Naive thymus-derived CD8-positive, alpha-beta T cell (primary cell): ENCODE measurements around the gene CLK3. TPM values are rescaled to one million over a fixed set of nuclear protein-coding genes. Genes with fewer than 3 reads are reported as not detected.
"Not testable (repeated sequence)": the region's sequence is repeated elsewhere in the genome, so short reads cannot be mapped to it uniquely, and the experiment has no call there.

Experiments used
- ATAC-seq, 2 donors: fragments of 150-1000 bp; cut with Tn5 transposase in 1 of 2; sonication (Bioruptor Pico), chemical (Tn5 transposase) in 1 of 2; 1 replicate in 1 of 2; 2 replicates in 1 of 2; pipeline ENCODE4 v1.10.0; 2021; ENCODE audit warnings: mild to moderate bottlenecking in 2 of 2, moderate library complexity in 2 of 2
- POLR2A ChIA-PET: fragments of 350-600 bp; sonication (Branson Sonifier 250); formaldehyde crosslinking; loops from one replicate; lab custom pipeline; 2021; ENCODE audit warnings: antibody characterized with exemption; lab: Charles Lee
- DNase-seq, 10 donors: peaks; one replicate each; pipeline versions ENCODE4 v3.0.0 to v3.0.0-alpha.2; 2020 to 2022
- H3K27ac Mint-ChIP-seq, 10 donors: one replicate each; pipeline ENCODE4 v1.8.0; 2020 to 2022; ENCODE audit warnings: mild to moderate bottlenecking in 10 of 10, mixed read lengths in 10 of 10, moderate library complexity in 4 of 10, inconsistent platforms in 1 of 10
- H3K27me3 Mint-ChIP-seq, 5 donors: one replicate each; pipeline ENCODE4 v1.8.0; 2021 to 2022; ENCODE audit warnings: mixed read lengths in 5 of 5
- H3K36me3 Mint-ChIP-seq, 3 donors: one replicate each; pipeline ENCODE4 v1.8.0; 2020 to 2022; ENCODE audit warnings: mixed read lengths in 3 of 3, mild to moderate bottlenecking in 2 of 3, inconsistent platforms in 1 of 3
- H3K4me1 Mint-ChIP-seq, 4 donors: one replicate each; pipeline ENCODE4 v1.8.0; 2021 to 2022; ENCODE audit warnings: mixed read lengths in 4 of 4
- H3K4me3 Mint-ChIP-seq, 10 donors: one replicate each; pipeline ENCODE4 v1.8.0; 2020 to 2022; ENCODE audit warnings: mild to moderate bottlenecking in 10 of 10, mixed read lengths in 10 of 10, moderate library complexity in 6 of 10, inconsistent platforms in 1 of 10
- H3K9me3 Mint-ChIP-seq, 9 donors: one replicate each; pipeline ENCODE4 v1.8.0; 2020 to 2022; ENCODE audit warnings: mixed read lengths in 9 of 9, mild to moderate bottlenecking in 3 of 9, inconsistent platforms in 1 of 9, moderate library complexity in 1 of 9
- polyA plus RNA-seq, 3 donors: library from polyadenylated mRNA; unstranded; fragments of 300-500 nt; fragmentation: Illumina TruSeq; gene quantifications; one replicate each; pipeline ENCODE4 v1.2.3, GENCODE V29; 2021
- total RNA-seq, 8 experiments: library from RNA in 2 of 8; stranded (reverse) in 2 of 8; gene quantifications; one replicate each; pipeline ENCODE4 v1.2.3 and lab custom pipeline; 2021 to 2026

CLK3 gene
- total and polyA plus RNA-seq, 5 experiments from 2014 or later = 49.0 to 227 (median 92.8) TPM

GRCh38 chr15:74626336-74626735 is 10.7 kb downstream of the CLK3 start:
- H3K27ac Mint-ChIP-seq = peak overlapping the region; percentile 73 to 96 (median 94)
- H3K27me3 Mint-ChIP-seq = no peaks in the 10 kb centered on the region
- DNase-seq = no peak
- peak overlapping the region in 7 of 10 donors; percentile 15 to 80 (median 65) for H3K4me3 Mint-ChIP-seq
- H3K4me1 Mint-ChIP-seq = peaks cover 25 to 65% (median 51%) of the 10 kb centered on the region in 4 donors
- no peak for ATAC-seq
- POLR2A ChIA-PET = interaction anchor here (0.6 to 10.8 kb wide), 11 partner anchors 9 to 312 kb away, joined by 3 to 193 read pairs (median 5); partner anchors contain the start of genes ARID3B, CLK3, COX5A and CSK
- H3K36me3 Mint-ChIP-seq = peaks cover 0 to 83% (median 25%) of the 10 kb centered on the region in 3 donors
- no peaks in the 10 kb centered on the region for H3K9me3 Mint-ChIP-seq

DNA sequence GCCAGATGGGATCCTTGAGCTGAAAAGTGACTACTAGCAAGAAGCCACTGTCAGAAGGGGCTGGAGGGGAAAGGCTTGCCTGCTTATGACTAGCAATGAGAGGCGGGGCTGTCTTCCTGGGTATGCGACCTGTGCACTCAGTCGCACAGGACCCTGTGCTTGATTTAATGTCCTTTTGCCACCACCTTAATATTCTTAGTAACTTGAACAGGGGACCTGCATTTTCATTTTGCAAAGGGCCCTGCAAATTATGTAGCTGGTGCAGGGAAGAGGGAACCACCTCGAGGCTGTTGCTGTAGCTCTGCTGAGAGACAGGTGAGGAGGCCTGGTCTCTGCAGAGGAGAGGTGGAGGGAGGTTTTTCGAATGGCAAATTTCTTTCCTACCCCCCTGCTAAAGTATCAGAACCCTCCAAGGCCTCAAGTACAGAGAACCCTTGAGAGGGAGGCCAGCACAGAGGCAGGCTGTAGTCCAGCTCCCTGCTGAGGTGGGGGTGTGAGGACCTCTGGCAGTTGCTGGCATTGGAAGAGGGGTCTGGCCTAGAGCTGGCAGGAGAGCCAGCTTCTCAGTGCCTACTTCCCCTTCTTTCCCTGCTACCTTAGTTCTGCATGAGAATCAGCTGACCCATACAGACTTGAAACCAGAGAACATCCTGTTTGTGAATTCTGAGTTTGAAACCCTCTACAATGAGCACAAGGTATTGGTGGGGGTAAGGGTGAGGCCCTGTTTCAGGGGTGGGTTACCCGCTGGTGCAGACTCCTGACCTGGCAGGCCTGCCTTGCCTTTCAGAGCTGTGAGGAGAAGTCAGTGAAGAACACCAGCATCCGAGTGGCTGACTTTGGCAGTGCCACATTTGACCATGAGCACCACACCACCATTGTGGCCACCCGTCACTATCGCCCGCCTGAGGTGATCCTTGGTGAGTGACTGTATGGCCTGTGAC is 11.4 kb downstream of the CLK3 start:
- peak overlapping the region; percentile 47 to 80 (median 68) for H3K4me3 Mint-ChIP-seq
- peak in 4 of 10 donors; percentile 27 to 65 (median 51) for DNase-seq
- H3K27ac Mint-ChIP-seq = peak overlapping the region; percentile 88 to 96 (median 94)
- H3K4me1 Mint-ChIP-seq = peaks cover 26 to 64% (median 52%) of the 10 kb centered on the region in 4 donors
- peaks cover 0 to 80% (median 22%) of the 10 kb centered on the region in 3 donors for H3K36me3 Mint-ChIP-seq
- no peaks in the 10 kb centered on the region for H3K27me3 Mint-ChIP-seq
- no peaks in the 10 kb centered on the region for H3K9me3 Mint-ChIP-seq
- peak; percentile 79 to 85 for ATAC-seq
- POLR2A ChIA-PET = interaction anchor here (0.6 to 10.8 kb wide), 12 partner anchors 8 to 311 kb away, joined by 3 to 193 read pairs (median 5); partner anchors contain the start of genes ARID3B, CLK3, COX5A and CSK

- Mint-ChIP-seq H3K27me3 (no peaks in the 10 kb centered on the region), H3K4me3 (peak overlapping the region; percentile 3 to 80 (median 68)), H3K9me3 (no peaks in the 10 kb centered on the region), H3K27ac (peak overlapping the region; percentile 88 to 96 (median 94)), H3K36me3 (peaks cover 0 to 79% (median 20%) of the 10 kb centered on the region in 3 donors), H3K4me1 (peaks cover 27 to 65% (median 54%) of the 10 kb centered on the region in 4 donors)
- POLR2A ChIA-PET = interaction anchor here (1.4 to 10.8 kb wide), 8 partner anchors 11 to 160 kb away, joined by 4 to 193 read pairs (median 6); partner anchors contain the start of genes ARID3B, CLK3 and CSK
- ATAC-seq = no peak
- DNase-seq = no peak
These were observed 12.1 kb downstream of the CLK3 start for GRCh38 chr15:74627766-74628165.

- Mint-ChIP-seq H3K27me3 (no peaks in the 10 kb centered on the region), H3K27ac (peak overlapping the region; percentile 88 to 96 (median 94)), H3K4me1 (peaks cover 27 to 64% (median 54%) of the 10 kb centered on the region in 4 donors), H3K36me3 (peaks cover 0 to 75% (median 20%) of the 10 kb centered on the region in 3 donors), H3K9me3 (no peaks in the 10 kb centered on the region), H3K4me3 (peak overlapping the region in 8 of 10 donors; percentile 3 to 80 (median 59))
- POLR2A ChIA-PET = interaction anchor here (0.6 to 10.8 kb wide), 7 partner anchors 12 to 395 kb away, joined by 3 to 193 read pairs (median 5); partner anchors contain the start of gene CLK3
- no peak for ATAC-seq
- no peak for DNase-seq
These were observed 12.6 kb downstream of the CLK3 start for GRCh38 chr15:74628199-74628598.

- H3K36me3 Mint-ChIP-seq = peaks cover 0 to 70% (median 20%) of the 10 kb centered on the region in 3 donors
- POLR2A ChIA-PET = interaction anchor here (0.9 to 10.8 kb wide), 4 partner anchors 12 to 171 kb away, joined by 3 to 193 read pairs (median 6); partner anchors contain the start of gene CLK3
- no peak for DNase-seq
- no peak for ATAC-seq
- H3K4me3 Mint-ChIP-seq = peak overlapping the region in 1 of 10 donors; percentile 8
- no peaks in the 10 kb centered on the region for H3K27me3 Mint-ChIP-seq
- no peaks in the 10 kb centered on the region for H3K9me3 Mint-ChIP-seq
- peak overlapping the region; percentile 65 to 96 (median 92) for H3K27ac Mint-ChIP-seq
- peaks cover 24 to 58% (median 52%) of the 10 kb centered on the region in 4 donors for H3K4me1 Mint-ChIP-seq
These were observed 13.3 kb downstream of the CLK3 start for GRCh38 chr15:74628949-74629348.

DNA sequence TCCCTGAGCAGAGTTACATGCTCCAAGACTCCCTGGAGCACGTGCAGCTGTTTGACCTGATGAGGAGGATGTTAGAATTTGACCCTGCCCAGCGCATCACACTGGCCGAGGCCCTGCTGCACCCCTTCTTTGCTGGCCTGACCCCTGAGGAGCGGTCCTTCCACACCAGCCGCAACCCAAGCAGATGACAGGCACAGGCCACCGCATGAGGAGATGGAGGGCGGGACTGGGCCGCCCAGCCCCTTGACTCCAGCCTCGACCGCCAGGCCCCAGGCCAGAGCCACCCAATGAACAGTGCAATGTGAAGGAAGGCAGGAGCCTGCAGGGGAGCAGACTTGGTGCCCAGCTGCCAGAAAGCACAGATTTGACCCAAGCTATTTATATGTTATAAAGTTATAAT is 14.1 kb downstream of the CLK3 start:
- Mint-ChIP-seq H3K36me3 (peaks cover 0 to 70% (median 20%) of the 10 kb centered on the region in 3 donors), H3K27ac (peak overlapping the region in 2 of 10 donors; percentile 34 to 66), H3K4me1 (peaks cover 24 to 51% (median 49%) of the 10 kb centered on the region in 4 donors)
- POLR2A ChIA-PET = interaction anchor here (10.8 kb wide), 1 partner anchor 13 kb away, joined by 193 read pairs; the partner anchor contains the start of gene CLK3
- H3K4me3 Mint-ChIP-seq, H3K9me3 Mint-ChIP-seq, ATAC-seq, H3K27me3 Mint-ChIP-seq, DNase-seq: not testable (repeated sequence)

DNA sequence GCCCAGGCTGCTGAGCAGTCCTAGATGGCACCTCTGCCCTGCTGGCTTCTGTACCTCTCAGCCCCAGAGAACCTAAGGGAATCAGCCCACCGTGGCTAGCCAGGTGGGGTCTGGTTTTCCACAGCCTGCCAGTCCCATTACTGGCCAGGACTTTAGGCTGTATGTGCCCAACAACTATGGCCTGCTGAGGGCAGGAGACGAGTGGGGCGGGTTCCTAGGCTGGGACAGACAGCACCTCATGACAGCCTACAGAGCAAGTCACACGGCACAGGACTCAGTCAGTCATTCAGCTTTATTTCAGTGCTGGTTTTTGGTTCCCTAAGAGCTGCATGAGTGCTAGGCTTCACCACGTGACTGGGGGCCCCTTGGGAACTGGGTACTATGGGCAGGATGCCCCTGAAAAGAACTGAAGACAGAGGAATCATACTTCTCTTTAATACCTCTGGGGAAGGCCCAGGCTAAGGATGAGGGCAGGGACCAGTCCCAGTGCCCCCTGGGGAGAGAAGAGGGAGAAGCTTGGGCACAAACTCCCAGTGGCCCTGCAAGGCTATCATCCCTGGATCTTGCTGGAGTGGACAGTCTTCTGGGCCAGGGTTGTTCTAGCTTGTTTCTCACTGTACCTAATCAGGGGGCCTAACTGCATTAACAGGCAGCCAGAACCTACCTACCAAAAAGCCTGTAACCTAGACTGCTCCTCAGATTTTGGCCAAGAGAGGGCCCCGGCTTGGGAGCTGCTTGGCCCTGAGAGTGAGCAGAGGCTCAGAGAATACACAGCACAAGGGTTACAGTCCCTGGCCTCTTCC is 14.8 kb downstream of the CLK3 start:
- Mint-ChIP-seq H3K36me3 (peaks cover 0 to 68% (median 22%) of the 10 kb centered on the region in 3 donors), H3K4me3 (no peak overlapping the region), H3K4me1 (peaks cover 22 to 46% (median 44%) of the 10 kb centered on the region in 4 donors), H3K9me3 (no peaks in the 10 kb centered on the region), H3K27ac (peak overlapping the region in 7 of 10 donors; percentile 20 to 72 (median 63)), H3K27me3 (no peaks in the 10 kb centered on the region)
- POLR2A ChIA-PET = interaction anchor here (0.7 to 10.8 kb wide), 3 partner anchors 14 to 217 kb away, joined by 3 to 193 read pairs (median 3); partner anchors contain the start of gene CLK3
- ATAC-seq = no peak
- DNase-seq = no peak

DNA sequence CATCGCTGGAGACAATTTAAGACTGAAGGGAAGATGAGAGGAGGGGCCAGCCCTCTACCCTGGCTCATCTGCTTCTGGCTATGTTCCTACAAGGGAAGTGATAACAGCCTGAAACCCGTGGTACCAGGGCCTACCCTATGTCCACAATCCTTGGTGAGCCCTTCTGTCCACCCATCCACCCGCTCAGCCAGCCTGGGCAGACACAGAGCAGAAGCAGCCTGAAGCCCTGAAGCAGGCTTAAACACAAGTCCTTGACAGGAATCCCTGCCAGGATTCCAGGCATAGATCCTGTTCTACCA is 15.4 kb downstream of the CLK3 start:
- Mint-ChIP-seq H3K9me3 (no peaks in the 10 kb centered on the region), H3K36me3 (peaks cover 0 to 67% (median 19%) of the 10 kb centered on the region in 3 donors), H3K27ac (peak overlapping the region in 4 of 10 donors; percentile 11 to 71 (median 52)), H3K4me1 (peaks cover 18 to 44% (median 39%) of the 10 kb centered on the region in 4 donors), H3K27me3 (no peaks in the 10 kb centered on the region), H3K4me3 (no peak overlapping the region)
- no peak for DNase-seq
- POLR2A ChIA-PET = interaction anchor here (0.6 to 10.8 kb wide), 8 partner anchors 10 to 256 kb away, joined by 3 to 193 read pairs (median 4); partner anchors contain the start of gene CLK3
- no peak for ATAC-seq

DNA sequence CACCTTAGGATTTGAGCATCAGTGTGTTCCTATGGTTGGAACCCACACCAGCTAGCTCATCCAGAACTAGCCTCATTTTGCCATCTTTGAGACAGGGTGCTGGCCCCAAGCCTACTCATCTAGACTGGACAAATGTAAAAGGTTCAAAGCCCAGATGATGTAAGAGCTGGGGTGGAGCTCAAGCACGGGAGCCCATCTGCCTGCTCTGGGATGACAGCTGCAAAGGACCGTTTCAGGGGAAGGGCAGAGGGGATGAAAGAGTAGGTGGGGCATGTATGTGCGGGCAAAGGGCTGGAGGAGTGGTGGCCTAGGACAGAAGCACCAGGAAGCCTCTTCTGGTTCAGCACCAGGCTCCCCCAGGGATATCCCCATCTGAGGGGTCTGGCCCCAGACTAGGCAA is 15.8 kb downstream of the CLK3 start:
- POLR2A ChIA-PET = interaction anchor here (0.6 to 10.8 kb wide), 8 partner anchors 10 to 257 kb away, joined by 3 to 193 read pairs (median 4); partner anchors contain the start of gene CLK3
- DNase-seq (no peak), ATAC-seq (no peak)
- H3K36me3 Mint-ChIP-seq = peaks cover 0 to 67% (median 19%) of the 10 kb centered on the region in 3 donors
- H3K4me3 Mint-ChIP-seq = no peak overlapping the region
- peak overlapping the region in 4 of 10 donors; percentile 56 to 80 (median 64) for H3K27ac Mint-ChIP-seq
- no peaks in the 10 kb centered on the region for H3K9me3 Mint-ChIP-seq
- no peaks in the 10 kb centered on the region for H3K27me3 Mint-ChIP-seq
- H3K4me1 Mint-ChIP-seq = peaks cover 18 to 42% (median 35%) of the 10 kb centered on the region in 4 donors

DNA sequence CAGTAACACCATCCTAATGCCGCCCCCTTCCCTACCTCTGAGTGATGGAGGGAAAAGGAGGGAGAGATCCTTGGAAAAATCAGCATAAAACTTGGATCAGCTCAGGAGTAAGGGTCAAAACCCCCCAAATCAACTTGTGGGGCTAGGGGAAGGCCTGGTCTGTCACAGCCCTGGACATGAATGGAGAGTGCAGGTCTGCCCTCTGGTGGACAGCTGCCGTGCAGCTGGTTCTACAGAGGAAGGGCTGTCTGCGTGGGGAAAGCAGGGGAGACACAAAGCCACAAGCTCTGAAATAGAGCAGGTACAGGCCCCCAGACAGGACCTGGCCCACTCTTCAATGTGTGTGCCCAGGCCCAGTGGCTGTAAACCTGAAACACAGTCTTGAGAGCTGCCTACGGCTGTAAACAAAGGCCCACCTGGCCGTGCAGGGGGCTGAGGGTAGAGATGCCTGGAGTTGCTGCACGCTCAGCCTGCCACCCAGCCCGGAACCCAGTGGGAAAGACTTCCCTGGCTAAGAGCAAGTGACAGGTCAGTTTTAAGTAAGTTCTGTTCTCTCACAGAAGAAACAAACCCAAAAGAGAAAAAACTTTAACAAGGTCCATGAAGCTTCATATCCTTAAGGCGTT is 16.4 kb downstream of the CLK3 start:
- Mint-ChIP-seq H3K4me3 (no peak overlapping the region), H3K27ac (peak overlapping the region in 7 of 10 donors; percentile 9 to 80 (median 60))

GRCh38 chr15:74632601-74633000 is 17.0 kb downstream of the CLK3 start:
- POLR2A ChIA-PET = interaction anchor here (0.7 to 10.8 kb wide), 8 partner anchors 9 to 210 kb away, joined by 3 to 193 read pairs (median 3); partner anchors contain the start of genes CLK3 and ULK3
- Mint-ChIP-seq H3K27me3 (no peaks in the 10 kb centered on the region), H3K4me1 (peaks cover 13 to 30% (median 24%) of the 10 kb centered on the region in 4 donors), H3K9me3 (no peaks in the 10 kb centered on the region), H3K36me3 (peaks cover 0 to 74% (median 15%) of the 10 kb centered on the region in 3 donors), H3K27ac (peak overlapping the region in 2 of 10 donors; percentile 49 to 66), H3K4me3 (no peak overlapping the region)
- no peak for ATAC-seq
- DNase-seq = no peak

More for the DNA sequence above, 16.4 kb downstream of the CLK3 start:
- no peaks in the 10 kb centered on the region for H3K27me3 Mint-ChIP-seq
- peak; percentile 32 to 77 (median 59) for DNase-seq
- peaks cover 0 to 72% (median 19%) of the 10 kb centered on the region in 3 donors for H3K36me3 Mint-ChIP-seq
- H3K4me1 Mint-ChIP-seq = peaks cover 18 to 35% (median 29%) of the 10 kb centered on the region in 4 donors
- POLR2A ChIA-PET = interaction anchor here (0.6 to 10.8 kb wide), 10 partner anchors 8 to 257 kb away, joined by 3 to 193 read pairs (median 3); partner anchors contain the start of genes CLK3 and ULK3
- ATAC-seq = peak; percentile 56 to 66
- H3K9me3 Mint-ChIP-seq = no peaks in the 10 kb centered on the region
